ENCODE results near the gene NLRP3. TPM values are rescaled to one million over a fixed set of nuclear protein-coding genes. Genes with fewer than 3 reads are reported as not detected.
"Not testable (repeated sequence)": the region's sequence is repeated elsewhere in the genome, so short reads cannot be mapped to it uniquely, and the experiment has no call there.

The NLRP3 gene
- polyA plus RNA-seq, 2 donors = 0.20 to 0.25 TPM

DNA sequence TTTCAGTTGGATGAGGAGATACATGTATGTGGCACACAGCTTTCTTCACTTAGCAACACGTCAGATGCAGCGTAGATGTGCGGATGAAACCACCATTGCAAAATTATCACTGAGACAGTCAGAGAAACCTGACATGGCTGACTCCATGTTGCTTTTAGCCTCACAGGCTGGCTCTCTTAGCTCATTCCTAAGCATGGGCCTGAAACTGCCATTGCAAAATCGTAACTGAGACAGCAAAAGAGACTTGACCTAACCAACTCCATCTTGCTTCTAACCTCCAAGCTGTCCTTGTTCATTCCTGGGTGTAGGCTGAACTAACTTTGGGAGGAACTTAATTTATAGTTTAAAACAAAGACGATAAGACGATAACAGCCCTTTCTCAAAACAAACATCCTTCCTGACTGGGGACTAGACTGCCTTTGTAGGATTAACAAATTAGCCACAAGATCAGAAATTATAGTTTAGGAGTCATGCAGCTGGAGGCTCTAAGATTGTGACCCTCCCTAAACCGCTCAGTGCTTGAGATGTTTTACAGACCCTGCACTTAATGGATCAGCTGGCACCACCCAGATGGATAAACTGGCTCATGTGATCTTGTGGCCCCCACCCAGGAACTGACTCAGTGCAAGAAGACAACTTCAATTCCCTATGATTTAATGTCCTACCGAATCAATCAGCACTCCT, 41.2 kb upstream of the NLRP3 start:
- 83 to 84% methylated on average over 8 of the region's 8 CpGs for WGBS, 2 donors
- H3K27ac ChIP-seq (ENCODE audit: low read depth in 2 of 2, low read length in 1 of 2); H3K4me3 ChIP-seq (ENCODE audit: low read depth in 1 of 2, low read length in 2 of 2); H3K9me3 ChIP-seq (ENCODE audit: control insufficient read depth in 2 of 2, insufficient read depth in 1 of 2, low read depth in 1 of 2, low read length in 1 of 2); H3K27me3 ChIP-seq (ENCODE audit: control insufficient read depth in 1 of 2, insufficient read depth in 2 of 2, low read length in 2 of 2); H3K36me3 ChIP-seq (ENCODE audit: control insufficient read depth in 2 of 2, insufficient read depth in 2 of 2, low read length in 1 of 2); H3K4me1 ChIP-seq (ENCODE audit: control insufficient read depth in 2 of 2, insufficient read depth in 2 of 2, low read length in 1 of 2): not testable (repeated sequence)

GRCh38 chr1:247375747-247376146, 40.2 kb upstream of the NLRP3 start:
- Histone ChIP-seq H3K4me3 (ENCODE audit: low read depth in 1 of 2, low read length in 2 of 2) (no peak overlapping the region), H3K4me1 (ENCODE audit: control insufficient read depth in 2 of 2, insufficient read depth in 2 of 2, low read length in 1 of 2) (no peaks in the 10 kb centered on the region), H3K9me3 (ENCODE audit: control insufficient read depth in 2 of 2, insufficient read depth in 1 of 2, low read depth in 1 of 2, low read length in 1 of 2) (peaks cover 0 to 2% of the 10 kb centered on the region in 2 donors), H3K36me3 (ENCODE audit: control insufficient read depth in 2 of 2, insufficient read depth in 2 of 2, low read length in 1 of 2) (no peaks in the 10 kb centered on the region), H3K27me3 (ENCODE audit: control insufficient read depth in 1 of 2, insufficient read depth in 2 of 2, low read length in 2 of 2) (no peaks in the 10 kb centered on the region), H3K27ac (ENCODE audit: low read depth in 2 of 2, low read length in 1 of 2) (no peak overlapping the region)
- 87 to 90% methylated on average over 14 of the region's 14 CpGs for WGBS, 2 donors

GRCh38 chr1:247376659-247377058, 39.3 kb upstream of the NLRP3 start:
- WGBS, 2 donors = 39 to 47% methylated on average over 7 of the region's 7 CpGs
- Histone ChIP-seq H3K36me3 (ENCODE audit: control insufficient read depth in 2 of 2, insufficient read depth in 2 of 2, low read length in 1 of 2) (no peaks in the 10 kb centered on the region), H3K27ac (ENCODE audit: low read depth in 2 of 2, low read length in 1 of 2) (no peak overlapping the region), H3K9me3 (ENCODE audit: control insufficient read depth in 2 of 2, insufficient read depth in 1 of 2, low read depth in 1 of 2, low read length in 1 of 2) (peaks cover 0 to 2% of the 10 kb centered on the region in 2 donors), H3K4me3 (ENCODE audit: low read depth in 1 of 2, low read length in 2 of 2) (no peak overlapping the region), H3K27me3 (ENCODE audit: control insufficient read depth in 1 of 2, insufficient read depth in 2 of 2, low read length in 2 of 2) (no peaks in the 10 kb centered on the region), H3K4me1 (ENCODE audit: control insufficient read depth in 2 of 2, insufficient read depth in 2 of 2, low read length in 1 of 2) (no peaks in the 10 kb centered on the region)

DNA sequence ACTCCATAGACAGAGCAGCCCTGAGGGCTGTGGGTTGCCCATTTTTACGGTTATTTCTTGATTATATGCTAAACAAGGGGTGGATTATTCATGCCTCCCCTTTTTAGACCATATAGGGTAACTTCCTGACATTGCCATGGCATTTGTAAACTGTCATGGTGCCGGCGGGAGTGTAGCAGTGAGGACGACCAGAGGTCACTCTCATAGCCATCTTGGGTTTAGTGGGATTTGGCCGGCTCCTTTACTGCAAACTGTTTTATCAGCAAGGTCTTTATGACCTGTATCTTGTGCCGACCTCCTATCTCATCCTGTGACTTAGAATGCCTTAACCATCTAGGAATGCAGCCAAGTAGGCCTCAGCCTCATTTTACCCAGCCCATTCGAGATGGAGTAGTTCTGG, 38.3 kb upstream of the NLRP3 start:
- not testable (repeated sequence) for H3K27ac ChIP-seq (ENCODE audit: low read depth in 2 of 2, low read length in 1 of 2); H3K36me3 ChIP-seq (ENCODE audit: control insufficient read depth in 2 of 2, insufficient read depth in 2 of 2, low read length in 1 of 2); H3K4me3 ChIP-seq (ENCODE audit: low read depth in 1 of 2, low read length in 2 of 2); H3K9me3 ChIP-seq (ENCODE audit: control insufficient read depth in 2 of 2, insufficient read depth in 1 of 2, low read depth in 1 of 2, low read length in 1 of 2); H3K27me3 ChIP-seq (ENCODE audit: control insufficient read depth in 1 of 2, insufficient read depth in 2 of 2, low read length in 2 of 2); H3K4me1 ChIP-seq (ENCODE audit: control insufficient read depth in 2 of 2, insufficient read depth in 2 of 2, low read length in 1 of 2)
- WGBS, 2 donors = 77 to 78% methylated on average over 7 of the region's 7 CpGs

- no peaks in the 10 kb centered on the region for H3K36me3 ChIP-seq (ENCODE audit: control insufficient read depth in 2 of 2, insufficient read depth in 2 of 2, low read length in 1 of 2)
- no peaks in the 10 kb centered on the region for H3K27me3 ChIP-seq (ENCODE audit: control insufficient read depth in 1 of 2, insufficient read depth in 2 of 2, low read length in 2 of 2)
- H3K27ac ChIP-seq (ENCODE audit: low read depth in 2 of 2, low read length in 1 of 2) = no peak overlapping the region
- H3K4me1 ChIP-seq (ENCODE audit: control insufficient read depth in 2 of 2, insufficient read depth in 2 of 2, low read length in 1 of 2) = no peaks in the 10 kb centered on the region
- WGBS, 2 donors = 82% methylated on average over 20 of the region's 20 CpGs
- no peak overlapping the region for H3K4me3 ChIP-seq (ENCODE audit: low read depth in 1 of 2, low read length in 2 of 2)
- H3K9me3 ChIP-seq (ENCODE audit: control insufficient read depth in 2 of 2, insufficient read depth in 1 of 2, low read depth in 1 of 2, low read length in 1 of 2) = peaks cover 0 to 2% of the 10 kb centered on the region in 2 donors
Observed at GRCh38 chr1:247378334-247379073, 37.5 kb upstream of the NLRP3 start.

- Histone ChIP-seq H3K27ac (ENCODE audit: low read depth in 2 of 2, low read length in 1 of 2) (no peak overlapping the region), H3K4me1 (ENCODE audit: control insufficient read depth in 2 of 2, insufficient read depth in 2 of 2, low read length in 1 of 2) (no peaks in the 10 kb centered on the region), H3K4me3 (ENCODE audit: low read depth in 1 of 2, low read length in 2 of 2) (no peak overlapping the region), H3K36me3 (ENCODE audit: control insufficient read depth in 2 of 2, insufficient read depth in 2 of 2, low read length in 1 of 2) (no peaks in the 10 kb centered on the region), H3K9me3 (ENCODE audit: control insufficient read depth in 2 of 2, insufficient read depth in 1 of 2, low read depth in 1 of 2, low read length in 1 of 2) (peaks cover 0 to 2% of the 10 kb centered on the region in 2 donors), H3K27me3 (ENCODE audit: control insufficient read depth in 1 of 2, insufficient read depth in 2 of 2, low read length in 2 of 2) (no peaks in the 10 kb centered on the region)
- WGBS, 2 donors = 68 to 77% methylated on average over 4 of the region's 4 CpGs
Observed at GRCh38 chr1:247385283-247385682, 30.7 kb upstream of the NLRP3 start.

DNA sequence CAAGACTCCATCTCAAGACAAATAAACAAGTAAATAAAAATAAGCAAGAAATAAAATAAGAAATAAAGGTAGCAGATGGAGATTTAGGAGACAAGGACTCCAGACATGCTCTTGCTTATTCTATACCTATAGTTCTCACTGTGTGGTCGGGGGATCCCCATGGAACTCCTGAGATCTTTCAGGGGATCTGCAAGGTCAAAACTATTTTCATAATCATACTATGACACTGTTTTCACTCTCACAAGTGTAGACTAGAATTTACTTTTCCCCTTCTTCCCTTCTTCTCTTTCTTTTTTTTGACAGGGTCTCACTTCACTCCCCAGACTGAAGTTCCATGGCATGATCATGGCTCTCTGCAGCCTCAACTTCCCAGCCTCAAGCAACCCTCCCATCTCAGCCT, 29.8 kb upstream of the NLRP3 start:
- Histone ChIP-seq H3K9me3 (ENCODE audit: control insufficient read depth in 2 of 2, insufficient read depth in 1 of 2, low read depth in 1 of 2, low read length in 1 of 2) (peaks cover 0 to 2% of the 10 kb centered on the region in 2 donors), H3K4me1 (ENCODE audit: control insufficient read depth in 2 of 2, insufficient read depth in 2 of 2, low read length in 1 of 2) (no peaks in the 10 kb centered on the region), H3K27ac (ENCODE audit: low read depth in 2 of 2, low read length in 1 of 2) (no peak overlapping the region), H3K36me3 (ENCODE audit: control insufficient read depth in 2 of 2, insufficient read depth in 2 of 2, low read length in 1 of 2) (no peaks in the 10 kb centered on the region), H3K27me3 (ENCODE audit: control insufficient read depth in 1 of 2, insufficient read depth in 2 of 2, low read length in 2 of 2) (no peaks in the 10 kb centered on the region), H3K4me3 (ENCODE audit: low read depth in 1 of 2, low read length in 2 of 2) (no peak overlapping the region)
- WGBS, 2 donors = 83 to 84% methylated on average over 1 of the region's 1 CpG

DNA sequence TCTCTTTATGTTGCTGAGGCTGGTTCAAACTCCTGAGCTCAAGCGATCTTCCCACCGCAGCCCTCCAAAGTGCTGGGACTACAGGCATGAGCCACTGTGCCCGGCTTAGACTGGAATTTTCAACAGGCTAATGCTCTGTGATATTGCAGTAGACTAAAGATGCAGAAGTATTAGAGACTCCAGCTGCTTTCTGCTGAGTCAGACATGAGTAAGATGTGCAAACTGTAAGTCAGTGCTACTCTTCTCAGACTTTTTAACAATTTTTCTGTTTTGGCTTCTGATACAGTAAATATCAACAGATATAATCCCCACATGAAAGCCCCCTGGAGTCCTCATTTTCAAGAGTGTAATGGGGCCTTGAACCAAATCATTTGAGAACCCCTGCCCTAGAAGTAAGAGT, 29.3 kb upstream of the NLRP3 start:
- WGBS, 2 donors = 82% methylated on average over 3 of the region's 3 CpGs
- no peaks in the 10 kb centered on the region for H3K4me1 ChIP-seq (ENCODE audit: control insufficient read depth in 2 of 2, insufficient read depth in 2 of 2, low read length in 1 of 2)
- no peak overlapping the region for H3K27ac ChIP-seq (ENCODE audit: low read depth in 2 of 2, low read length in 1 of 2)
- no peak overlapping the region for H3K4me3 ChIP-seq (ENCODE audit: low read depth in 1 of 2, low read length in 2 of 2)
- H3K27me3 ChIP-seq (ENCODE audit: control insufficient read depth in 1 of 2, insufficient read depth in 2 of 2, low read length in 2 of 2) = no peaks in the 10 kb centered on the region
- H3K36me3 ChIP-seq (ENCODE audit: control insufficient read depth in 2 of 2, insufficient read depth in 2 of 2, low read length in 1 of 2) = no peaks in the 10 kb centered on the region
- H3K9me3 ChIP-seq (ENCODE audit: control insufficient read depth in 2 of 2, insufficient read depth in 1 of 2, low read depth in 1 of 2, low read length in 1 of 2) = peaks cover 0 to 2% of the 10 kb centered on the region in 2 donors

DNA sequence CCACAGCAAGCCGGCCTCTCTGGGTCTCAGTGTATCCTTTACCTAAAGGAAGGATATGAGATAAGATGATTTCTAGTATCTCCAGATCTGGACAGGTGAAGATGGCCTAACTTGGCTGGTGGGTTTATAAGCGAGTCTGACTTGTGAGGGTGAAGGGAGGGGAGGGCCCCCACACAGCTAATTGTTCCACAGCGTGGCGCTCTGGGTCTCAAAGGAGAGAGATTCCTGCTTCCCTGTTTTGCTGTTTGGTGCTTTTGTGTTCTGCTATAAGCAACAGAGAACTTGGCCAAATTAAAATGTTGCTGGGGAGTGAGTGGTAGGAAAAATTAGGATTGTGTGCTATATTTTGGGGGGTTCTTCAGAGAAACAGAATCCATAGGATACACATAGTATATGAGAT, 28.9 kb upstream of the NLRP3 start:
- WGBS, 2 donors = 70% methylated on average over 4 of the region's 4 CpGs
- Histone ChIP-seq H3K27me3 (ENCODE audit: control insufficient read depth in 1 of 2, insufficient read depth in 2 of 2, low read length in 2 of 2) (no peaks in the 10 kb centered on the region), H3K4me1 (ENCODE audit: control insufficient read depth in 2 of 2, insufficient read depth in 2 of 2, low read length in 1 of 2) (no peaks in the 10 kb centered on the region), H3K27ac (ENCODE audit: low read depth in 2 of 2, low read length in 1 of 2) (no peak overlapping the region), H3K36me3 (ENCODE audit: control insufficient read depth in 2 of 2, insufficient read depth in 2 of 2, low read length in 1 of 2) (no peaks in the 10 kb centered on the region), H3K4me3 (ENCODE audit: low read depth in 1 of 2, low read length in 2 of 2) (no peak overlapping the region), H3K9me3 (ENCODE audit: control insufficient read depth in 2 of 2, insufficient read depth in 1 of 2, low read depth in 1 of 2, low read length in 1 of 2) (peaks cover 0 to 2% of the 10 kb centered on the region in 2 donors)

DNA sequence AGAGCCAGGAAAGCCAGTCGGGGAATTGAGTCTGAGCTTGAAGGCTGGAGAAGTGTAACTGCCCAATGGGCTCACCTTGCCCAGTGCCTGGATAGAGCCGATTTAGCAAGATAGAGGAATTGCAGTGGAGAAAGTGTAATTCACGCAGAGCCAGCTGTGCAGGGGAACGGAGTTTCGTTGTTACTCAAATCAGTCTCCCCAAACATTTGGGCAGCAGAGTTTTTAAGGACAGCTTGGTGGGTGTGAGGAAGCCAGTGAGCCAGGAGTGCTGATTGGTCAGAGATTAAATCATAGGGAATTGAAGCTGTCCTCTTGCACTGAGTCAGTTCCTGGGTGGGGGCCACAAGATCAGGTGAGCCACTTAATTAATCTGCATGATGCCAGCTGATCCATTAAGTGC, 28.4 kb upstream of the NLRP3 start:
- Histone ChIP-seq H3K4me3 (ENCODE audit: low read depth in 1 of 2, low read length in 2 of 2) (no peak overlapping the region), H3K36me3 (ENCODE audit: control insufficient read depth in 2 of 2, insufficient read depth in 2 of 2, low read length in 1 of 2) (no peaks in the 10 kb centered on the region)
- WGBS, 2 donors = 68 to 73% methylated on average over 5 of the region's 5 CpGs

More for the DNA sequence above, 28.4 kb upstream of the NLRP3 start:
- Histone ChIP-seq H3K9me3 (ENCODE audit: control insufficient read depth in 2 of 2, insufficient read depth in 1 of 2, low read depth in 1 of 2, low read length in 1 of 2) (peaks cover 0 to 2% of the 10 kb centered on the region in 2 donors), H3K4me1 (ENCODE audit: control insufficient read depth in 2 of 2, insufficient read depth in 2 of 2, low read length in 1 of 2) (no peaks in the 10 kb centered on the region), H3K27ac (ENCODE audit: low read depth in 2 of 2, low read length in 1 of 2) (no peak overlapping the region), H3K27me3 (ENCODE audit: control insufficient read depth in 1 of 2, insufficient read depth in 2 of 2, low read length in 2 of 2) (no peaks in the 10 kb centered on the region)

Data from esophagus (tissue), 2 donors.